ENCODE data around the gene FMO4. TPM values are rescaled to one million over a fixed set of nuclear protein-coding genes. Genes with fewer than 3 reads are reported as not detected.
"Not testable (repeated sequence)": the region's sequence is repeated elsewhere in the genome, so short reads cannot be mapped to it uniquely, and the experiment has no call there.

Gene FMO4
- total and polyA plus RNA-seq, 4 donors: 8.4 to 12.3 (median 9.5) TPM

GRCh38 chr1:171300401-171300800 lies 13.6 kb upstream of the FMO4 start:
- Histone ChIP-seq H3K36me3 (ENCODE audit: control insufficient read depth in 1 of 2, insufficient read depth in 2 of 2, low read length in 1 of 2) (no peaks in the 10 kb centered on the region), H3K4me1 (ENCODE audit: control insufficient read depth in 1 of 2, insufficient read depth in 2 of 2, low read length in 2 of 2) (no peaks in the 10 kb centered on the region), H3K27me3 (ENCODE audit: control insufficient read depth in 1 of 2, insufficient read depth in 2 of 2, low read length in 1 of 2) (peaks cover 0 to 1% of the 10 kb centered on the region in 2 donors), H3K27ac (ENCODE audit: low read depth in 1 of 2, low read length in 2 of 2) (no peak overlapping the region), H3K9me3 (ENCODE audit: control insufficient read depth, low read length) (peaks cover 5% of the 10 kb centered on the region), H3K4me3 (ENCODE audit: low read length in 2 of 2) (no peak overlapping the region)
- ATAC-seq (ENCODE audit: low FRiP score): no peak
- intact Hi-C loops (cut with DNase I): loop anchor here in 1 of 2 donors (2.0 kb wide), 1 partner anchor 44 kb away; no protein-coding TSS in a partner anchor
- no peak for DNase-seq
- 90 to 92% methylated on average over 1 of the region's 1 CpG for WGBS, 2 donors

GRCh38 chr1:171310661-171311087 lies 3.3 kb upstream of the FMO4 start:
- no peaks in the 10 kb centered on the region for H3K27me3 ChIP-seq (ENCODE audit: control insufficient read depth in 1 of 2, insufficient read depth in 2 of 2, low read length in 1 of 2)
- H3K4me1 ChIP-seq (ENCODE audit: control insufficient read depth in 1 of 2, insufficient read depth in 2 of 2, low read length in 2 of 2): peaks cover 0 to 3% of the 10 kb centered on the region in 2 donors
- 59 to 74% methylated on average over 3 of the region's 3 CpGs for WGBS, 2 donors
- DNase-seq (no peak), ATAC-seq (ENCODE audit: low FRiP score) (no peak)
- H3K9me3 ChIP-seq (ENCODE audit: control insufficient read depth, low read length): no peaks in the 10 kb centered on the region
- H3K27ac ChIP-seq (ENCODE audit: low read depth in 1 of 2, low read length in 2 of 2): no peak overlapping the region
- intact Hi-C loops (cut with DNase I): loop anchor here (5.0 to 10.0 kb wide), 5 partner anchors 47 to 343 kb away; partner anchors contain the start of genes FMO1 (in 2 of the 2) and MYOC (in 1 of the 2)
- no peaks in the 10 kb centered on the region for H3K36me3 ChIP-seq (ENCODE audit: control insufficient read depth in 1 of 2, insufficient read depth in 2 of 2, low read length in 1 of 2)
- H3K4me3 ChIP-seq (ENCODE audit: low read length in 2 of 2): no peak overlapping the region

GRCh38 chr1:171311771-171312558 lies 2.0 kb upstream of the FMO4 start:
- intact Hi-C loops (cut with DNase I): loop anchor here (5.0 to 10.0 kb wide), 5 partner anchors 45 to 345 kb away; partner anchors contain the start of genes FMO1 (in 2 of the 2) and MYOC (in 1 of the 2)
- 92 to 94% methylated on average over 8 of the region's 8 CpGs for WGBS, 2 donors
- no peaks in the 10 kb centered on the region for H3K36me3 ChIP-seq (ENCODE audit: control insufficient read depth in 1 of 2, insufficient read depth in 2 of 2, low read length in 1 of 2)
- H3K9me3 ChIP-seq (ENCODE audit: control insufficient read depth, low read length): no peaks in the 10 kb centered on the region
- no peaks in the 10 kb centered on the region for H3K27me3 ChIP-seq (ENCODE audit: control insufficient read depth in 1 of 2, insufficient read depth in 2 of 2, low read length in 1 of 2)
- no peak overlapping the region for H3K27ac ChIP-seq (ENCODE audit: low read depth in 1 of 2, low read length in 2 of 2)
- peaks cover 0 to 3% of the 10 kb centered on the region in 2 donors for H3K4me1 ChIP-seq (ENCODE audit: control insufficient read depth in 1 of 2, insufficient read depth in 2 of 2, low read length in 2 of 2)
- H3K4me3 ChIP-seq (ENCODE audit: low read length in 2 of 2): no peak overlapping the region
- DNase-seq (no peak), ATAC-seq (ENCODE audit: low FRiP score) (no peak)

- ATAC-seq (ENCODE audit: low FRiP score) (no peak), DNase-seq (no peak)
- H3K27ac ChIP-seq (ENCODE audit: low read depth in 1 of 2, low read length in 2 of 2): peak overlapping the region; percentile 71 to 95
- no peaks in the 10 kb centered on the region for H3K36me3 ChIP-seq (ENCODE audit: control insufficient read depth in 1 of 2, insufficient read depth in 2 of 2, low read length in 1 of 2)
- H3K9me3 ChIP-seq (ENCODE audit: control insufficient read depth, low read length): no peaks in the 10 kb centered on the region
- no peak overlapping the region for H3K4me3 ChIP-seq (ENCODE audit: low read length in 2 of 2)
- peaks cover 0 to 3% of the 10 kb centered on the region in 2 donors for H3K4me1 ChIP-seq (ENCODE audit: control insufficient read depth in 1 of 2, insufficient read depth in 2 of 2, low read length in 2 of 2)
- WGBS, 2 donors: 0 to 1% methylated on average over 1 of the region's 1 CpG
- no peaks in the 10 kb centered on the region for H3K27me3 ChIP-seq (ENCODE audit: control insufficient read depth in 1 of 2, insufficient read depth in 2 of 2, low read length in 1 of 2)
- intact Hi-C loops (cut with DNase I): loop anchor here (5.0 to 10.0 kb wide), 5 partner anchors 44 to 346 kb away; partner anchors contain the start of genes FMO1 (in 2 of the 2) and MYOC (in 1 of the 2)
Observed at GRCh38 chr1:171313319-171313834, 606 bp upstream of the FMO4 start.

GRCh38 chr1:171329251-171329650 lies 15.3 kb downstream of the FMO4 start:
- no peaks in the 10 kb centered on the region for H3K4me1 ChIP-seq (ENCODE audit: control insufficient read depth in 1 of 2, insufficient read depth in 2 of 2, low read length in 2 of 2)
- no peak overlapping the region for H3K4me3 ChIP-seq (ENCODE audit: low read length in 2 of 2)
- ATAC-seq (ENCODE audit: low FRiP score) (no peak), DNase-seq (no peak)
- no peak overlapping the region for H3K27ac ChIP-seq (ENCODE audit: low read depth in 1 of 2, low read length in 2 of 2)
- no peaks in the 10 kb centered on the region for H3K27me3 ChIP-seq (ENCODE audit: control insufficient read depth in 1 of 2, insufficient read depth in 2 of 2, low read length in 1 of 2)
- H3K36me3 ChIP-seq (ENCODE audit: control insufficient read depth in 1 of 2, insufficient read depth in 2 of 2, low read length in 1 of 2): peaks cover 0 to 1% of the 10 kb centered on the region in 2 donors
- 92 to 94% methylated on average over 7 of the region's 7 CpGs for WGBS, 2 donors
- H3K9me3 ChIP-seq (ENCODE audit: control insufficient read depth, low read length): no peaks in the 10 kb centered on the region
- intact Hi-C loops (cut with DNase I): no loop called here

- ATAC-seq (ENCODE audit: low FRiP score) (no peak), DNase-seq (no peak)
- intact Hi-C loops (cut with DNase I): no loop called here
- Histone ChIP-seq H3K27ac (ENCODE audit: low read depth in 1 of 2, low read length in 2 of 2) (no peak overlapping the region), H3K4me3 (ENCODE audit: low read length in 2 of 2) (no peak overlapping the region), H3K36me3 (ENCODE audit: control insufficient read depth in 1 of 2, insufficient read depth in 2 of 2, low read length in 1 of 2) (no peaks in the 10 kb centered on the region), H3K4me1 (ENCODE audit: control insufficient read depth in 1 of 2, insufficient read depth in 2 of 2, low read length in 2 of 2) (no peaks in the 10 kb centered on the region), H3K9me3 (ENCODE audit: control insufficient read depth, low read length) (no peaks in the 10 kb centered on the region), H3K27me3 (ENCODE audit: control insufficient read depth in 1 of 2, insufficient read depth in 2 of 2, low read length in 1 of 2) (no peaks in the 10 kb centered on the region)
- 97% methylated on average over 1 of the region's 1 CpG for WGBS, 2 donors
Observed at GRCh38 chr1:171334024-171334640, 20.1 kb downstream of the FMO4 start.

- Histone ChIP-seq H3K9me3 (ENCODE audit: control insufficient read depth, low read length) (no peaks in the 10 kb centered on the region), H3K4me3 (ENCODE audit: low read length in 2 of 2) (no peak overlapping the region), H3K27ac (ENCODE audit: low read depth in 1 of 2, low read length in 2 of 2) (no peak overlapping the region), H3K4me1 (ENCODE audit: control insufficient read depth in 1 of 2, insufficient read depth in 2 of 2, low read length in 2 of 2) (no peaks in the 10 kb centered on the region), H3K27me3 (ENCODE audit: control insufficient read depth in 1 of 2, insufficient read depth in 2 of 2, low read length in 1 of 2) (no peaks in the 10 kb centered on the region), H3K36me3 (ENCODE audit: control insufficient read depth in 1 of 2, insufficient read depth in 2 of 2, low read length in 1 of 2) (no peaks in the 10 kb centered on the region)
- no peak for DNase-seq
- intact Hi-C loops (cut with DNase I): no loop called here
- WGBS, 2 donors: 22 to 23% methylated on average over 1 of the region's 1 CpG
- no peak for ATAC-seq (ENCODE audit: low FRiP score)
Observed at GRCh38 chr1:171335964-171336363, 22.0 kb downstream of the FMO4 start.

GRCh38 chr1:171339345-171339744 lies 25.4 kb downstream of the FMO4 start:
- ATAC-seq (ENCODE audit: low FRiP score); H3K4me1 ChIP-seq (ENCODE audit: control insufficient read depth in 1 of 2, insufficient read depth in 2 of 2, low read length in 2 of 2); H3K9me3 ChIP-seq (ENCODE audit: control insufficient read depth, low read length); H3K36me3 ChIP-seq (ENCODE audit: control insufficient read depth in 1 of 2, insufficient read depth in 2 of 2, low read length in 1 of 2); DNase-seq; H3K4me3 ChIP-seq (ENCODE audit: low read length in 2 of 2); intact Hi-C loops (cut with DNase I); H3K27me3 ChIP-seq (ENCODE audit: control insufficient read depth in 1 of 2, insufficient read depth in 2 of 2, low read length in 1 of 2); H3K27ac ChIP-seq (ENCODE audit: low read depth in 1 of 2, low read length in 2 of 2): not testable (repeated sequence)
- WGBS, 2 donors: 87 to 89% methylated on average over 6 of the region's 6 CpGs
